ENCODE data around the gene TBC1D25. TPM values are rescaled to one million over a fixed set of nuclear protein-coding genes. Genes with fewer than 3 reads are reported as not detected.

Gene TBC1D25
- total RNA-seq, 3 donors from 2014 or later = 11.3 to 13.0 (median 12.5) TPM

- Histone ChIP-seq H3K36me3 (no peaks in the 10 kb centered on the region), H3K27ac (no peak overlapping the region), H3K4me3 (no peak overlapping the region), H3K27me3 (peaks cover 0 to 19% of the 10 kb centered on the region in 2 donors), H3K9me3 (no peaks in the 10 kb centered on the region), H3K4me1 (no peaks in the 10 kb centered on the region)
- no peak for DNase-seq (ENCODE audit: low spot score in 2 of 2)
- TF ChIP-seq POLR2A (IDR thresholded peaks at IDR 0.05) (no peak), POLR2AphosphoS5 (IDR thresholded peaks at IDR 0.05) (no peak), CTCF (IDR thresholded peaks at IDR 0.05) (no peak)
- intact Hi-C loops (cut with DNase I; ENCODE audit: low total_unique reads) = no loop called here
These were observed 18.8 kb downstream of the TBC1D25 start for GRCh38 chrX:48558271-48558670.

- Histone ChIP-seq H3K4me3 (no peak overlapping the region), H3K9me3 (no peaks in the 10 kb centered on the region), H3K36me3 (no peaks in the 10 kb centered on the region), H3K4me1 (no peaks in the 10 kb centered on the region), H3K27me3 (peaks cover 0 to 23% of the 10 kb centered on the region in 2 donors), H3K27ac (no peak overlapping the region)
- TF ChIP-seq POLR2AphosphoS5 (IDR thresholded peaks at IDR 0.05) = no peak
- no peak for TF ChIP-seq POLR2A (IDR thresholded peaks at IDR 0.05)
- no peak for TF ChIP-seq CTCF (IDR thresholded peaks at IDR 0.05)
- intact Hi-C loops (cut with DNase I; ENCODE audit: low total_unique reads) = no loop called here
- DNase-seq (ENCODE audit: low spot score in 2 of 2) = no peak
These were observed 20.1 kb downstream of the TBC1D25 start for GRCh38 chrX:48559636-48560035.

- Histone ChIP-seq H3K27ac (no peak overlapping the region), H3K27me3 (peaks cover 0 to 21% of the 10 kb centered on the region in 2 donors), H3K36me3 (no peaks in the 10 kb centered on the region), H3K9me3 (no peaks in the 10 kb centered on the region), H3K4me1 (no peaks in the 10 kb centered on the region), H3K4me3 (no peak overlapping the region)
- TF ChIP-seq POLR2A (IDR thresholded peaks at IDR 0.05) (no peak), CTCF (IDR thresholded peaks at IDR 0.05) (no peak), POLR2AphosphoS5 (IDR thresholded peaks at IDR 0.05) (no peak)
- no peak for DNase-seq (ENCODE audit: low spot score in 2 of 2)
- intact Hi-C loops (cut with DNase I; ENCODE audit: low total_unique reads) = no loop called here
These were observed 20.5 kb downstream of the TBC1D25 start for GRCh38 chrX:48560056-48560455.

- Histone ChIP-seq H3K27me3 (peaks cover 0 to 21% of the 10 kb centered on the region in 2 donors), H3K4me1 (no peaks in the 10 kb centered on the region), H3K4me3 (no peak overlapping the region), H3K36me3 (no peaks in the 10 kb centered on the region), H3K9me3 (no peaks in the 10 kb centered on the region), H3K27ac (no peak overlapping the region)
- no peak for TF ChIP-seq POLR2A (IDR thresholded peaks at IDR 0.05)
- TF ChIP-seq CTCF (IDR thresholded peaks at IDR 0.05) = no peak
- TF ChIP-seq POLR2AphosphoS5 (IDR thresholded peaks at IDR 0.05) = no peak
- intact Hi-C loops (cut with DNase I; ENCODE audit: low total_unique reads) = no loop called here
- no peak for DNase-seq (ENCODE audit: low spot score in 2 of 2)
These were observed 21.2 kb downstream of the TBC1D25 start for GRCh38 chrX:48560681-48561080.

- H3K9me3 ChIP-seq = no peaks in the 10 kb centered on the region
- H3K4me1 ChIP-seq = no peaks in the 10 kb centered on the region
- intact Hi-C loops (cut with DNase I; ENCODE audit: low total_unique reads) = no loop called here
- no peak for DNase-seq (ENCODE audit: low spot score in 2 of 2)
- no peak overlapping the region for H3K4me3 ChIP-seq
- no peaks in the 10 kb centered on the region for H3K36me3 ChIP-seq
- H3K27me3 ChIP-seq = peaks cover 0 to 7% of the 10 kb centered on the region in 2 donors
- TF ChIP-seq CTCF (IDR thresholded peaks at IDR 0.05) (no peak), POLR2A (IDR thresholded peaks at IDR 0.05) (no peak), POLR2AphosphoS5 (IDR thresholded peaks at IDR 0.05) (no peak)
- no peak overlapping the region for H3K27ac ChIP-seq
These were observed 30.4 kb downstream of the TBC1D25 start for GRCh38 chrX:48569958-48570357.

Measured in breast epithelium (tissue), 4 donors.